KG1 (cell line): Measurements from ENCODE around the gene RSPH9.

Experiments used
- DNase-seq: peaks from one replicate; lab custom pipeline; 2025; lab: John Stamatoyannopoulos, UW

The RSPH9 gene

DNA sequence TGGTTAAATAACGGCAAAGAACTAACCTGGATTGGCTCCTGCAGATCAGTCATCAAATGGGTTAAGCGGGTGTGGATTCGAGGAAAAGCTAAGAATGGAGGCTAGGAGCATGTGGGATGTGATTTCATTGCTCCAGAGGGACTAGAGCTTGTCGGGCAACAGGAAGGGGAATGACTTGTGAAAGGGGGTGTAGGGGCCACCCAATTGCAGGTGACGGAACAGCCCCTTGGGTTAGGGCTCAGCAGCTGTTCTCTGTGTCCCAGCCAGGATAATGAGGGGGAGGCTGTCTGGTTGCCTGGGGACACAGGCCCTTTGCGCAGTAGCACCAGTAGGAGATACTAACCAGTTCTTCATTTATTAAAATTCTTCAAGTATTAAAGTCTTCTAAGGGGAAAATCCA is 67.7 kb downstream of the RSPH9 start:
- no peak for DNase-seq

- DNase-seq: no peak
Measured at GRCh38 chr6:43713643-43714310, 68.9 kb downstream of the RSPH9 start.

DNA sequence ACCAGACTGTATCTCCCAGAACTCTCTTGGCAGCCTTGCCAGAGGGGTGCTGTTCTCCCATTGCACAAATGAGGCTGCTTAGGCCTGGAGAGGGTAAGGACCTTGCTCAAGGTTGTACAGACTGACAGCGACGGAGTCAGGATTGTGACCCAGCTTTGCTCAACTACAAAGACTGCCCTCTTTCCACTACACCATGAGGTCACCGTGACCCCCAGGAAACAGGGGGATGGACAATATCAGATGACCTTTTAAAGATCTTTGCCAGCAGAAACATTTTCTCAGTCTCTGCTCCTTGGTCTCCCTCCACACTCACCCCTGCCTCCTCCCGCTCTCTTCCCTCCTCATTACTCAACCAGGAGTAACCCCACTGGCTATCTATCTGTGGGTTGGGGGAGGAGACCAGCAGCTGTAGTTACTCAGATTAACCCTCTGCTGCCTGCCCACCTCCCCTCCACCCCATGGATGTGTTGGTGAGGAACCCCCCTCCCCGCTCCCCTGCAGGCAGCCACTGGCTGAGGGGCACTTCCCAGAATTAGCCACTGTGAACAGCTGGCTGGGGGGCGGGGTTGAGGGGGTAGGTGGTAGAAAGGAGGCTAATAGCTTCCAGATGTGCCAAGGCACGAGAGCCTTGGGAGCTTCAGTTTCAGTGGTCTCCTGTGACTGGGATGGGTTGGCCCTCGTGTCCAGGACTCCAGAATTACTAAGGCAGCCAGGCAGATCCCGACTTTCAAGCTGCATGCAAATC is 69.6 kb downstream of the RSPH9 start:
- DNase-seq: no peak

DNA sequence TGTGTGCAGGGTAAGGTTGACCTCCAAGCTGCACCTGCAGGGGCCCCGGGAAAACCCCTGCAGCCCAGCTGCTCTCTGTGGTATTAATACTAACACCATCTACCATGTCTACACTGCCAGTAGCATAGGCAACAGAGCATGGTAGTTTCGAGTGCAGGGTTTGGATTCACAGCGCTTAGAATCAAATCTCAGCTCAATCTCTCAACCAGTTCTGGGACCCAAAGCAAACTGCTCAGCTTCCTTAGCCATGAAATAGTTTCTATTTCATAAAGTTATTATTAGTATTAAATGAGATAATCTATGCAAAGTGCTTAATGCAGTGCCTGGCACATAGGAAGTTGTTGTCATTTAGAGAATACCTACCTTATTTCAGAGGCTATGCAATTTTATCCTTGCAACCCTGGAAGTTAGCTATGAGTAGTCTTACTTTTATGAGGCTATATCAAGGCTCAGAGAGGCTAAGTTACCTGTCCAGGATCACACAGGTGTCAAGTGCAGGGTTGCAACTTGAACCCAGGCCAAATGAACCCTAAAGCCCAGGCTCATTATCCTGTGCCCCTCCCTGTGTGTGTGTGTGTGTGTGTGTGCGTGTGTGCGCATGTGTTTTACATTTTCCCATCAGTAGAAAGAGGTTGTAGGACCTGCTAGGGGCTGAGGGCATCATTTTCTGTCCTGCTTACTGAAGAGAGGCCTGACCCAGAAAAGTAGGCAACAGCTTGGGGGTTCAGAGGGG is 70.4 kb downstream of the RSPH9 start:
- DNase-seq: no peak

DNA sequence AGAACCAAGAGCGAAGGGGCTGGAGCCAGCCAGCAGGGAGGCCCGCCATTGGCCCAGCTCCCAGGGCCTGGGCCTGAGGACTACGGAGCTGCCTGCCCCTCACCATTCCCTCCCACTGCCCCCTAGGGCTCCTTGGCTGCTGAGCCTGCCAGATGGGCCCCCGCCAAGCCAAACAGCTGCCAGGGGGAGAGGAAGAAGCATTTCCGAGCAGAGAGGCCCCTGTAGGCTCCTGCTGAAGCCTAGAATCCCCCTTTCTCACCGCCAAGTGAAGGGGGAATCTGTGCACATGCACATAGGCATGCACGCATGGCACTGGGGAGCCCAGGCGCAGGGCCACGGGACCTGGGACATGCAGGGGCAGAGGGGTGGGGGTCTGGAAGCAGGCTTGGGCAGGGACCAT is 71.3 kb downstream of the RSPH9 start:
- DNase-seq: no peak

DNA sequence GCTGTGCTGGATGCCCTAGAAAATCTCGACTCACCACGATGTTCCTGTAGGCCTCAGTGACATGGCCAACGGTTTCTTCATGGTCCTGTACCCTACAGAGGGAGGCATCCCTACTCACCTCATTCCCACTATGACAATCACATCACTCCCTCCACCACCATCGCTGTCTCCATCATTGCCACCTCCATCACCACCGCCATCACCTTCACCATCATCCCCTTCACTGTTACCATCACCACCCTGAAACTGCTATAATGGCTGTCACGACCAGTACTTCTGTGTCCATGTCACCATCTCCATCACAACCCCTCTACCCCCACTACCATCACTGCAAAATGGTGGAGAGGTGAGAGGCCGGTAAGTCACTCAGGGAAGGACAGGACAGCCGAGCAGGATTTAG is 72.6 kb downstream of the RSPH9 start:
- no peak for DNase-seq

GRCh38 chr6:43717822-43718221 is 73.0 kb downstream of the RSPH9 start:
- no peak for DNase-seq

GRCh38 chr6:43718387-43719105 is 73.7 kb downstream of the RSPH9 start:
- no peak for DNase-seq

GRCh38 chr6:43719511-43719910 is 74.7 kb downstream of the RSPH9 start:
- DNase-seq: no peak

DNA sequence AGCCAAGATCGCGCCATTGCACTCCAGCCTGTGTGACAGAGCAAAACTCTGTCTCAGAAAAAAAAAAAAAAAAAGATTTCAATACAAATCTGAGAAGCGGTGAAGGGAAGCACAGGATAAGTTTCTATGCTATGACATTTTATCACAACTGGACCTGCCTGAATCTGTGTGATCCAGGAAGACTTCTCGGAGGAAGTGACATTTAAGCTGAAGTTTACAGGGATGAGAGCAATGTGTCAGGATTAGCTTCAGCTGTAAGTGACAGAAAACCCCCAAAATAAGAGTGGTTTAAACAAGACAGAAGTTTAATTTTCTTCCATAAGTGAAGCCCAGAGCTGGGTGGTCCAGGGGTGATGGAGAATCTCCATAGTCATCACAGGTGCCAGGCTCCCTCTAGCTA is 76.2 kb downstream of the RSPH9 start:
- no peak for DNase-seq
